Epithelial cell of esophagus (primary cell): ENCODE measurements around the gene DOCK9.
A peak's percentile ranks its signal among the peaks of the same experiment; 100 is the strongest.

ENCODE experiments used
- DNase-seq: peaks from one replicate; pipeline ENCODE4 v3.0.0; 2010; ENCODE audit warnings: low read depth
- H3K4me3 ChIP-seq: 2 replicates; pipeline ENCODE4 v1.5.1; 2011; ENCODE audit warnings: mild to moderate bottlenecking, low read length, control low read depth
- TF ChIP-seq, protein P1 (sequence below): IDR thresholded peaks from 2 replicates; pipeline ENCODE4 v1.5.1; 2011; ENCODE audit warnings: low read depth, mild to moderate bottlenecking, low read length, control low read depth, inconsistent platforms; ENCODE audit not compliant: insufficient read depth; ENCODE audit errors: missing control alignments

The DOCK9 gene

GRCh38 chr13:98866882-98867281 is 111.0 kb downstream of the DOCK9 start:
- no peak for DNase-seq
- H3K4me3 ChIP-seq = no peak overlapping the region
- TF ChIP-seq, protein P1, sequence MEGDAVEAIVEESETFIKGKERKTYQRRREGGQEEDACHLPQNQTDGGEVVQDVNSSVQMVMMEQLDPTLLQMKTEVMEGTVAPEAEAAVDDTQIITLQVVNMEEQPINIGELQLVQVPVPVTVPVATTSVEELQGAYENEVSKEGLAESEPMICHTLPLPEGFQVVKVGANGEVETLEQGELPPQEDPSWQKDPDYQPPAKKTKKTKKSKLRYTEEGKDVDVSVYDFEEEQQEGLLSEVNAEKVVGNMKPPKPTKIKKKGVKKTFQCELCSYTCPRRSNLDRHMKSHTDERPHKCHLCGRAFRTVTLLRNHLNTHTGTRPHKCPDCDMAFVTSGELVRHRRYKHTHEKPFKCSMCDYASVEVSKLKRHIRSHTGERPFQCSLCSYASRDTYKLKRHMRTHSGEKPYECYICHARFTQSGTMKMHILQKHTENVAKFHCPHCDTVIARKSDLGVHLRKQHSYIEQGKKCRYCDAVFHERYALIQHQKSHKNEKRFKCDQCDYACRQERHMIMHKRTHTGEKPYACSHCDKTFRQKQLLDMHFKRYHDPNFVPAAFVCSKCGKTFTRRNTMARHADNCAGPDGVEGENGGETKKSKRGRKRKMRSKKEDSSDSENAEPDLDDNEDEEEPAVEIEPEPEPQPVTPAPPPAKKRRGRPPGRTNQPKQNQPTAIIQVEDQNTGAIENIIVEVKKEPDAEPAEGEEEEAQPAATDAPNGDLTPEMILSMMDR = no peak

DNA sequence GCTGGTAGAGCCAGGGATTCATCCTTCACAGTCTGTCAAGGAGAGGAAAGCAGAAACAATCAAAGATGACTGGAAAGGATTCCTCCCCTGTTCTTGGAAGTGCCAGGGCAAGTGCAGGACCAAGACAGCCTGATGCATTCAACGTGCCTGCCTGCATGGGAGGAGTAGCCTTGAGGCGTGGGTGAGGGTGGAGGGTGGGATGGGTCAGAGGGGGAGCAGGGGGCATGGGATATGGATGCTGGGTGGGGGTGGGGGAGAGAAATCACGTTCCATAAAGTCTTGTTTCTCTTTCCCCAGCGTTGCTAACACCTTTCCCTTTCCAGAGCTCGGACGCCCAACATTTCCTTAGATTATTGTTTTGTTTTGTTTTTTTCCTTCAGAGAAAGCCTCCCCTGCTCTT is 117.4 kb downstream of the DOCK9 start:
- no peak overlapping the region for H3K4me3 ChIP-seq
- no peak for DNase-seq
- TF ChIP-seq, protein P1 = no peak

DNA sequence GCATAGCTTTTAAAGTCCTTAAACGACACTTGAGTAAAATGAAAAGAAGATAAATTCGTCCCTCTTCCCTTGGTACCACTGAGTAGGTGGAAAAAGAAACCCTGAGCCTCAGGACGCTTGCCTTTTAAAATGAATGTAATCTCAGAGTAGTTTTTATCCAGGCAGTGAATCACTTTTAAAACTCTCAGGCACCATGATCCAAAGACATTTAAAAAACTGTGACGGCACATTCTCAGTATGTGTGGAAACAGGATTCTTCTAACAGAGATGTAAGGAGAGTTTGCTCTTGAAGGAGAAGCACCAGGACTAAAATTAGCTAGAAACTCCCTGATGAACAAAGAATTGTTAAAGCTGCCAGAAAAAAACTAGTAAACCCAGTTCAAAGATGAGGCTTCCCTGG is 119.7 kb downstream of the DOCK9 start:
- DNase-seq = no peak
- no peak overlapping the region for H3K4me3 ChIP-seq
- TF ChIP-seq, protein P1 = no peak

GRCh38 chr13:98856983-98857382 is 120.9 kb downstream of the DOCK9 start:
- H3K4me3 ChIP-seq = no peak overlapping the region
- no peak for DNase-seq
- TF ChIP-seq, protein P1 = no peak

GRCh38 chr13:98854448-98854847 is 123.4 kb downstream of the DOCK9 start:
- TF ChIP-seq, protein P1 = no peak
- DNase-seq = no peak
- no peak overlapping the region for H3K4me3 ChIP-seq

- peak; percentile 30 for DNase-seq
- TF ChIP-seq, protein P1 = no peak
Observed at GRCh38 chr13:98853771-98854221, 124.1 kb downstream of the DOCK9 start.

DNA sequence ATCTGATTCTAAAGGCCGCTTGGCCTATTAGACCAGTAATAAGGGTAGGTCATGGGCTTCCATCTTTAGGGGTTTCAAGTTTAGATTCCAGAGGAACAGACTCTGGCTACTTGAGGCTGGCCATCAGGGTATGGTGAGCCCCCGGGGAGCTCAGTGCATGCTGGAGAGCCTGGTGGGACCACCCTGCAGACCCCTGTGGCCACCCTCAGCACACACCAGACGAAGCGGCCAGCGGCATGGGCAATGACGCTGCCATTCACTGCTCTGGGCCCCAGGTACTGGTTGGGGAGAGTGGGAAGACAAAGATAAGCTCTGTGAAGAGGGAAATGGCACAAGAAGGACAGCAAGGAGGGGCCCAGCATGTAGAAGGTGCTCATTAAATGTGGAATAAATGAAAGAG is 126.6 kb downstream of the DOCK9 start:
- no peak overlapping the region for H3K4me3 ChIP-seq
- TF ChIP-seq, protein P1 = no peak
- DNase-seq = no peak

More at GRCh38 chr13:98853771-98854221, 124.1 kb downstream of the DOCK9 start:
- no peak overlapping the region for H3K4me3 ChIP-seq
